Sigmoid colon (tissue), 7 donors: ENCODE measurements around the gene BBX. TPM values are rescaled to one million over a fixed set of nuclear protein-coding genes. Genes with fewer than 3 reads are reported as not detected.

ENCODE experiments used
- DNase-seq: peaks from one replicate; pipeline ENCODE4 v3.0.0-alpha.2; 2019
- H3K27ac ChIP-seq, 4 donors: fragments of 200-600 bp; sonication (generic); one replicate each; pipeline ENCODE4 v1.5.1; 2016 to 2019; ENCODE audit warnings: mild to moderate bottlenecking in 1 of 4
- H3K27me3 ChIP-seq, 3 donors: fragments of 200-600 bp; sonication (generic); one replicate each; pipeline ENCODE4 v1.5.1; 2019; ENCODE audit warnings: mild to moderate bottlenecking in 1 of 3
- H3K36me3 ChIP-seq, 4 donors: fragments of 200-600 bp; sonication (generic); one replicate each; pipeline ENCODE4 v1.5.1; 2016 to 2019
- H3K4me1 ChIP-seq, 4 donors: fragments of 200-600 bp; sonication (generic); one replicate each; pipeline ENCODE4 v1.5.1; 2017 to 2019
- H3K4me3 ChIP-seq, 4 donors: fragments of 200-600 bp; sonication (generic); one replicate each; pipeline ENCODE4 v1.5.1; 2017 to 2019; ENCODE audit warnings: mild to moderate bottlenecking in 2 of 4, moderate library complexity in 1 of 4
- H3K9me3 ChIP-seq, 4 donors: fragments of 200-600 bp in 3 of 4; sonication (generic) in 3 of 4; one replicate each; pipeline versions ENCODE4 v1.5.1 to v1.6.1; 2013 to 2019
- CTCF ChIP-seq, 4 experiments: fragments of 450-650 bp in 3 of 4; fragments of 200-600 bp in 1 of 4; IDR thresholded peaks; one replicate each; pipeline ENCODE4 v1.5.1; 2016 to 2019; ENCODE audit warnings: antibody characterized with exemption in 4 of 4, mild to moderate bottlenecking in 3 of 4, moderate library complexity in 2 of 4
- EP300 ChIP-seq, 4 donors: sonication (generic); formaldehyde crosslinking; IDR thresholded peaks; one replicate each; pipeline ENCODE4 v1.6.1; 2017; ENCODE audit warnings: antibody characterized with exemption in 4 of 4
- POLR2A ChIP-seq, 2 donors: fragments of 450-650 bp; IDR thresholded peaks; one replicate each; pipeline ENCODE4 v1.6.1; 2016; ENCODE audit warnings: antibody characterized with exemption in 2 of 2, mild to moderate bottlenecking in 2 of 2, moderate library complexity in 2 of 2
- POLR2AphosphoS5 ChIP-seq, 4 donors: sonication (generic); formaldehyde crosslinking; IDR thresholded peaks; one replicate each; pipeline ENCODE4 v1.6.1; 2017; ENCODE audit warnings: antibody characterized with exemption in 4 of 4
- WGBS, 2 donors: extraction: QIAGEN DNeasy Blood & Tissue Kit; methylation state at CpG; one replicate each; pipeline ENCODE4 v1.1.7; 2013; 5-methylcytosine and 5-hydroxymethylcytosine counted together
- intact Hi-C: fragments of 100-400 bp; cut with DNase I; formaldehyde crosslinking; loops from one replicate; pipeline ENCODE4 v1.15.1; 2023
- polyA plus RNA-seq, 3 donors: library from polyadenylated mRNA; stranded (reverse); fragments of 200-250 nt; gene quantifications; one replicate each; pipeline ENCODE4 v1.2.3, GENCODE V29; 2013
- total RNA-seq, 4 donors: library from RNA; depleted of rRNA; stranded (reverse); fragments of >200 nt; gene quantifications; one replicate each; pipeline ENCODE4 v1.1.0, GENCODE V29; 2016
- donor health status: healthy with polysubstance abuse.
- donor health status: Bipolar disorder and iron deficiency.
- donor health status: healthy.

BBX gene
- total and polyA plus RNA-seq, 7 donors, result 3.0 to 93.3 (median 71.1) TPM

DNA sequence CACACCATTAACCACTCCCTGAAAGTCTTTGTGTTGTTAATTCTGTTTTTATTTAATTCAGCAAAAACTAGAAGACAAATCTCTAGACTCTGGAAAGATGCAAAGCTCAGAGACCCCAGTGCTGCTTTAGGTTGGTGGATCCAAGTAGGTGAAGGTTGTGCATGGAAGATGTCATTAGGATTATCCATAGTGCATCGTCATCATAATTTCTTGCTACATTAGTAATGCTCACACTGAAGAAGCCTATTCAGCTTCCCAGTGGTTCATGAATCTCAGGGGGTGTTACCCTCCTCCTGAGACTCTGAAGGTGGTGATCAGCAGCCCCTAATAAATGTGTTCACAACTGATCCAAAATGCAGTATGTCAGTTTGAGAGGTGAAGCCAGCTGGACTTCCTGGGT, 295.3 kb downstream of the BBX start:
- WGBS, 2 donors, result 89 to 93% methylated on average over 1 of the region's 1 CpG
- no peak overlapping the region for H3K27ac ChIP-seq

DNA sequence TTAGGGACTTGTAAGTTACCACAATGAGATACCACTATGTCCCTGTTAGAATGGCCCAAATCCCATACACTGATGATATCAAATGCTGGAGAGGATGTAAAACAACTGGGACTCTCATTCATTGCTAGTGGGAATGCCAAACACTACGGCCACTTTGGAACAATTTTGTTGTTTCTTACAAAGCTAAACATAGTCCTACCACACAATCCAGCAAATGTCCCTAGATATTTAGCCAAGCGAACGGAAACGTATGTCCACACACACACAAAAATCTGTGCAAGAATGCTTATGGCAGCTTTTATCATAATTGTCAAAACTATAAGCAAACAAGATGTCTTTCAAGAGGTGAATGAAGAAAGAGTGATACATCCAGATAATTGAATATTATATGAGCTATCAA, 296.9 kb downstream of the BBX start:
- WGBS, 2 donors, result 78 to 94% methylated on average over 4 of the region's 4 CpGs

More for the DNA sequence above, 295.3 kb downstream of the BBX start:
- DNase-seq, result no peak
- Histone ChIP-seq H3K27me3 (no peaks in the 10 kb centered on the region), H3K36me3 (no peaks in the 10 kb centered on the region), H3K9me3 (no peaks in the 10 kb centered on the region), H3K4me1 (peaks cover 0 to 31% (median 16%) of the 10 kb centered on the region in 4 donors), H3K4me3 (no peak overlapping the region)
- intact Hi-C loops, result loop anchor here (10.0 kb wide), 1 partner anchor 107 kb away; no protein-coding TSS in a partner anchor
- TF ChIP-seq POLR2AphosphoS5 (IDR thresholded peaks at IDR 0.05), result no peak

GRCh38 chr3:107822308-107822707, 299.5 kb downstream of the BBX start:
- H3K36me3 ChIP-seq, result no peaks in the 10 kb centered on the region
- no peak for TF ChIP-seq EP300 (IDR thresholded peaks at IDR 0.05)
- TF ChIP-seq POLR2A (IDR thresholded peaks at IDR 0.05), result no peak
- TF ChIP-seq POLR2AphosphoS5 (IDR thresholded peaks at IDR 0.05), result no peak
- no peak for TF ChIP-seq CTCF (IDR thresholded peaks at IDR 0.05)
- no peak for DNase-seq
- H3K4me3 ChIP-seq, result no peak overlapping the region
- no peaks in the 10 kb centered on the region for H3K27me3 ChIP-seq
- H3K4me1 ChIP-seq, result peaks cover 0 to 8% (median 6%) of the 10 kb centered on the region in 4 donors
- WGBS, 2 donors, result 64 to 81% methylated on average over 4 of the region's 4 CpGs
- intact Hi-C loops, result no loop called here
- H3K9me3 ChIP-seq, result no peaks in the 10 kb centered on the region
- H3K27ac ChIP-seq, result no peak overlapping the region

More for the DNA sequence above, 296.9 kb downstream of the BBX start:
- no peak overlapping the region for H3K27ac ChIP-seq
- intact Hi-C loops, result loop anchor here (10.0 kb wide), 1 partner anchor 105 kb away; no protein-coding TSS in a partner anchor
- H3K9me3 ChIP-seq, result no peaks in the 10 kb centered on the region
- H3K36me3 ChIP-seq, result no peaks in the 10 kb centered on the region
- TF ChIP-seq POLR2A (IDR thresholded peaks at IDR 0.05), result no peak
- TF ChIP-seq CTCF (IDR thresholded peaks at IDR 0.05), result no peak
- TF ChIP-seq EP300 (IDR thresholded peaks at IDR 0.05), result no peak
- TF ChIP-seq POLR2AphosphoS5 (IDR thresholded peaks at IDR 0.05), result no peak
- peaks cover 0 to 23% (median 16%) of the 10 kb centered on the region in 4 donors for H3K4me1 ChIP-seq
- DNase-seq, result no peak
- H3K27me3 ChIP-seq, result no peaks in the 10 kb centered on the region
- no peak overlapping the region for H3K4me3 ChIP-seq

DNA sequence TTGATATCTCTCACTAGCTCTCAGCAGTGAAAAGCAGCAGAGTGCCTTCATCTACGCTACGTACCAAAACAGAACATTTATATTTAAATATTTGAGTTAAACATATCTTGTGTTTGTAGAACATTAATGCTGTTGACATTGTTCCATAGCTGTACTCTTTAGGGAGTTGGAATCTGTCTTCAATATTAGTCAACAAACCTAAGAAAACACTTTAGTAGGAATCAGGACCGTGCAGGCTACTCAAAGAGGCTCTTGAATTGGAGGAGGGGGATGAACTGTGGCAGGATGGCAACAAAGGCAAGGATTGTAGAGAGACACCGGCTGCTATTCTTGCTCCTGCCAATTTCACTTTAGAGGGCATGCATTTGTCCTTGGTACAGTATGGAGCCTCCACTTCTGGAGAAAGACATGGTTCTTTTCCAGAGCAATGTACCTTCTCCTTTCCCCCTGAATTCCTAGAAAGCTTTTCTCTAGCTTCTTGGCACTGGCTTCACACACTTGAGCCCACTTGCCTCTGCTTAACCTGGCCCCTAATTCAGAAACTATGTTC, 302.1 kb downstream of the BBX start:
- Histone ChIP-seq H3K27ac (no peak overlapping the region), H3K4me3 (no peak overlapping the region), H3K27me3 (no peaks in the 10 kb centered on the region), H3K36me3 (no peaks in the 10 kb centered on the region), H3K4me1 (no peaks in the 10 kb centered on the region), H3K9me3 (no peaks in the 10 kb centered on the region)
- DNase-seq, result no peak
- intact Hi-C loops, result no loop called here
- no peak for TF ChIP-seq POLR2A (IDR thresholded peaks at IDR 0.05)
- no peak for TF ChIP-seq POLR2AphosphoS5 (IDR thresholded peaks at IDR 0.05)
- no peak for TF ChIP-seq CTCF (IDR thresholded peaks at IDR 0.05)
- TF ChIP-seq EP300 (IDR thresholded peaks at IDR 0.05), result no peak
- WGBS, 2 donors, result 70 to 77% methylated on average over 4 of the region's 4 CpGs

GRCh38 chr3:107825556-107825955, 302.8 kb downstream of the BBX start:
- H3K36me3 ChIP-seq, result no peaks in the 10 kb centered on the region
- H3K4me1 ChIP-seq, result no peaks in the 10 kb centered on the region
- H3K27ac ChIP-seq, result no peak overlapping the region
- H3K27me3 ChIP-seq, result no peaks in the 10 kb centered on the region
- WGBS, 2 donors, result 84 to 86% methylated on average over 5 of the region's 5 CpGs
- H3K4me3 ChIP-seq, result no peak overlapping the region
- TF ChIP-seq CTCF (IDR thresholded peaks at IDR 0.05) (no peak), POLR2A (IDR thresholded peaks at IDR 0.05) (no peak), POLR2AphosphoS5 (IDR thresholded peaks at IDR 0.05) (no peak), EP300 (IDR thresholded peaks at IDR 0.05) (no peak)
- H3K9me3 ChIP-seq, result no peaks in the 10 kb centered on the region
- no peak for DNase-seq
- intact Hi-C loops, result no loop called here
